HG03565 (cell line): ENCODE results near the gene KIF21A.

ENCODE experiments used
- ATAC-seq: cut with Tn5 transposase; IDR thresholded peaks from one replicate; pipeline ENCODE4 v1.9.1; 2021; ENCODE audit warnings: mild to moderate bottlenecking, moderate library complexity; ENCODE audit not compliant: unreplicated experiment

The KIF21A gene

GRCh38 chr12:39440101-39440500 is 2.8 kb downstream of the KIF21A start:
- ATAC-seq = no peak

DNA sequence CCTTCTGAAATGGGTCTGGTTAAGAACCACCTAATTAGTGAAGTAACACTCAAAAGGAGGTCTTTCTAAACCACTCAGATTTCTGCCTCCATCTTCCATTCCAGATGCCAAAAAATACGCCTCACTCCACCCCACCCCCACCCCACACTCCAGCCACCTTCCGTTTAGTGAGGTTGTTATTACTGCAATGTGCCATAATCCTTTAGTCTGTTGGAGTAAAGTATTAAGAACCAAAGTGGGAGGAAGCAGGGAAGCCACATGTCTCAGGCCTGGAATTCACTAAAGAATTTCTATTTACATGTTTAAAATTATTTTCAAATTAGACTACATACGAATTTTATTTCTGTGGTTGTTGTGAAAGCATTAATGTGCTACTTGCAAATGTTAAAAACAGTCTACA is 7.4 kb downstream of the KIF21A start:
- ATAC-seq = no peak

DNA sequence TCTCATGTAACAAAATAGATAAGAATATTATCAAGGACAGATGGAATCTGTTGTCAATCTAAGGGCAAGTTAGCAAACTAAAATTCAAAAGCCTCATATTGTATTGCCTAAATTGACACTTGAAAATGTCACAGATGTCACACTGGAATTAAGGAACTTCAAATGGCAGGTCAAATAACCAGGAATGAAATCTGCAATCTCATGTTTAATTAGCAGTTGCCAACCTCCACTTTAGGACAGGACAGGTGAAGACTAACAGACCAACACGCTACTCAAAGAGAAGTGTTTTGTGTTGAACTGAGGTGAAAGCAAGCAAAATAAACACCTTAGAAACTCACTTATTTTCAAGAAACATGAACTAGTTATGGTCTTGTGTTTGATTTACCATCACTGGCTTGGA is 11.1 kb downstream of the KIF21A start:
- no peak for ATAC-seq

DNA sequence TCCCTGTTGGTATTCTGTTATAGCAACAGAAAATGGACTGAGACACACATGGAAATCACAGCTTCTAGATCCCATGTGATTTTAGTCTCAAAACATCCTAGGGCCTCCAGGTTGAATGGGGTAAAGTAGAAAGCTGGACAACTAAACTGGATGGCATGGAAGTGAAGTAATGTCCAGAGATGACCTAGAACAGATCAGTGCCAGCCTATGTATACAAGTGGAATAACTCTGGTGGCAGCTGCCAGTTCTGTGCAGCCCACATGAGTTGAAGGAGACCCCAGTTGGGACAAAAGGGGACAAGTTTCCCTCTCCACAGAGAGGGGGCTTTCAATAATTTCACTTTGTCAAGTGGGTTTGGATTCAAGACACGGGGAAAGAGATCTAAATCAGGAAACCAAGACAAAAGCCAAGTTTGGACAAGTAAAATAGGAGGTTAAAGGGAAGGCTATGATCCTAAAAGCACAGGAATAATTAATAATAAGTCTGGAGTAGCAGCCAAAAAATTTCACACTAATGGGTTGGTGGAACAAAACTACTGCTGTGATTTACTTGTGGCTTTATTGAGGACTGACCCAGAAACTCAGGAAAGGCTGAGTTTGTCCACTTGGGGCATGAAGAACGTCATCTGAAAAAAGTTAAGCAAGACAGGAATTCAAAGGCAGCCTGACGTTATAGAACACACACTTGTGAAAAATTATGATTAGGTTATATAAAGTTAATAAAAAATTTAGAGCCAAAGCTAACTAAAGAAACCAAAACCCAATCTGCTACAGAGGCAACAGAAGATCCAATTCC is 11.7 kb downstream of the KIF21A start:
- no peak for ATAC-seq

- no peak for ATAC-seq
Observed at GRCh38 chr12:39429809-39430208, 13.1 kb downstream of the KIF21A start.

DNA sequence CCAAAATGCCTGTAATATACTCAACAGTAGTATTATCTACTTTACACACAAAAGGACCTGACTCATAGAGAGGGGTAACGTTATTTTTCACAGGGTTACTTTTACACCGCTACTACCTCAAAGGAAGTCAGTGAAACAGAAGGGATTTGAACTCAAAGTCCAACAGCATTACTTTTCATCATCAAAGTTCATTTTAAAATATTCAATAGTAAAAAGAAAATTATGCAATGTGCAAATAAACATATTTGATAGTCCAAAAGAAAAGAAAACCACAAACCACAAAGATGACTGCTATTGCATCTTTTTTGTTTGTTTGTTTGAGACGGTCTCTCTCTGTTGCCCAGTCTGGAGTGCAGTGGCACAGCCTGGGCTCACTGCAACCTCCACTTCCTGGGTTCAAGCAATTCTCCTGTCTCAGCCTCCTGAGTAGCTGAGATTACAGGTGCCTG is 15.5 kb downstream of the KIF21A start:
- no peak for ATAC-seq

DNA sequence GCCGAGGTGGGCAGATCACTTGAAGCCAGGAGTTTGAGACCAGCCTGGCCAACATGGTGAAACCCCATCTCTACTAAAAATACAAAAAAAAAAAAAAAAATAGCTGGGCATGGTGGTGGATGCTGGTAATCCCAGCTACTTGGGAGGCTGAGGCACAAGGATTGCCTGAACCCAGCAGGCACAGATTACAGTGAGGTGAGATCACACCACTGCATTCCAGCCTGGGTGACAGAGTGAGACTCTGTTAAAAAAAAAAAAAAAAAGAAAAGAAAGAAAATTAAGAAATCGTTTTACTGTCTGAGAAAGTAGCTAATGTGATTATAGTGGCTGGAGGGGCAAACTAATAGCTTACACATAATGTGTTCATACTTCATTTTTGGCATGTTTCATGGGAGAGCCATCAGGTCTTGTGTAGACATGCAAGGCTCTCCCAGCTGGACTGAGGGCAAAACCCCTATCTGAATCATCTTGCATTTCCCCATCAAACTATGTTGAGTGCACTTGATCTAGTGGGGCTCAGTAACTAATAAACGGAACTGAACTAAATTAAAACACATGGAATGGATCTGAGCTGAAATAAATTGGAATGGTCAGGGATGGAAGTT is 16.2 kb downstream of the KIF21A start:
- no peak for ATAC-seq

DNA sequence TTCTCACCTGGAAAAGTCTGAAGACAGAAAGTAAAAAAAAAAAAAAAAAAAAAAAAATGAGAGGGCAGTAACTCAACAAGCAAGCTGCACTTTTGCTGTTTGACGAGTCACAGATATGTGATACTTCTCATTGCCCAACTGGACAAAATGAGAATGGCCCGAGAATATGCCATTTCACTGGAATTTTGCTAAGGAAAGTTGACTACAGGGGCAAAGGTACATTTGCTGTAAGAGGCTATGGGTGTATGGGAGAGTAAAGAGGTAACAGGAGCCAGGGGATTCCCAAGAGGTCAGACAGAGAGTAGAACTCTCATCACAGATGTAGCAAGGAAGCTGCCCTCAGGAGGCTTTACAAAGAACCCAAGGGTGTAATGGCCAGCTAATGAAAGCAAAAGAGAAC is 22.9 kb downstream of the KIF21A start:
- ATAC-seq = no peak

DNA sequence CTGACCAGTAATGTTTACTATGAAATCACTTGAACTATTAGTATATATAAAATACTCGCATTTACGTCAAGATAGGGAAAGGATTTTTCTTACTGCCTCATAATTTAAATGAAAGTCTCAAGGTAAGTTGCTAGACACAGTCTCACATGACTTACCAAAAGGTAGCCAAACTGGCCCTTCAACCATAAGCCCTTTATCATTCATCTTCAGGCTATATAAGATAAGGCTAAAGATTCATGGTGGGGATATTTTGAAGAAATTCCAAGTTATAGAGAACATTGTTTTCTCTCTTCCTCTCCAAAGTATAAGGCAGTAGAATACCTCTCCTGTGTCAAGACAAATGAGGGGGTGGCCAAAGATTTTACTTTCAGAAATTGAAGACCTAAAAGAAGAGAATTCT is 23.4 kb downstream of the KIF21A start:
- ATAC-seq = no peak

GRCh38 chr12:39417916-39418315 is 25.0 kb downstream of the KIF21A start:
- ATAC-seq = no peak

DNA sequence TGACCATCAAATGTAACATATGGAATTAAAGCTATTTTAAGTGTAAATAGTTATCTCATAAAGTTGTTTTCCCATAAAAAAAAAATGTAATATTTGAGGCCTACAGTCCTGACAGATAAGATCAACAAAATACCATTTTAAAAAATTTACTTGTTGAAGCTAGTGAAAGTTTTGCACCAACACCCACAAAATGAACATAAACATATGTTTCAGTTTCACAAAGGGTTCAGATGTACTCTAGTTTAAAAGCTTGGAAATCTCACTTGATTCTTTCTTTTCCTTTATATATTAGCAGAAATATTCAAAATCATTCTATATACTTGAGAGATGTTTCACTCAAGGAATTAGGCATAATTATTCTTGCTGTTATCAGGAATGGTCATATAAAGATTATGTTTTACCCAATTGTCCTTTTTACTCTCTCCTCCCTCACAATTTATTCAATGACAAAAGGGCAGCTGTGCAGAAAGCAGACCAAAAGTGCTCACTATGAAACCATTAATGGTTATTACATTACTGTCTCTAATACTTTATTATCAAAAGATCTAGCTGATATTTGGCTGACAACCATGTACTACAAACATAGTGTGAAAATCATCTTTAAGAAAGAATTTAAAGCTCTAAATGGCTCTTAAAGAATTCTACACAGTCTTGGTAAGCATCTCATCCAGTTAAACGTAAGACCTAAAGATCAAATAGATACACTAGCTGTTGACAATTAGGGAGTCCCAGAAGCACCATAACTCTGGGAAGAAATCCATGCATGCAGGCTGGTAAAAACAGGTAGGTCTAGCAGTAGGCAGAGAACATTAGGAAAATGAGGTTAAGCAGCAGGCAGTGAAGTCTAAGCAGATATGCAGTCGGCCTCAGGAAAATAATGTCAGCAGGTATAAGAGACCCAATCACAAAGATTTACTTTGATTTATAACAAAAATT is 28.8 kb downstream of the KIF21A start:
- ATAC-seq = no peak

DNA sequence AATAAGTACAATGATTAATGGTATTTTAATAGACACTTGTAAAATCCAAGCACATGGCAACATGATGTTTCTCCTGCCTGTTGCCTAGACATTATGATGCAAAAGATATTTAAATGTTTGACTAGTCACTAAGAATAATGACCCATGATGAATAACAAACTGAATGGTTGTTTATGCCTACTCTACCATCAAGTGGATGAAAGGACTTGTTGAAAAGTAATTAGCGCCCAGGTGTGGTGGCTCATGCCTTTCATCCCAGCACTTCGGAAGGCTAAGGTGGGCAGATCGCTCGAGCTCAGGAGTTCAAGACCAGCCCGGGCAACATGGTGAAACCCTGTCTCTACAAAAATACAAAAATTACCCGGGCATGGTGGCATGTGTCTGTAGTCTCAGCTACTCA is 30.7 kb downstream of the KIF21A start:
- ATAC-seq = no peak

DNA sequence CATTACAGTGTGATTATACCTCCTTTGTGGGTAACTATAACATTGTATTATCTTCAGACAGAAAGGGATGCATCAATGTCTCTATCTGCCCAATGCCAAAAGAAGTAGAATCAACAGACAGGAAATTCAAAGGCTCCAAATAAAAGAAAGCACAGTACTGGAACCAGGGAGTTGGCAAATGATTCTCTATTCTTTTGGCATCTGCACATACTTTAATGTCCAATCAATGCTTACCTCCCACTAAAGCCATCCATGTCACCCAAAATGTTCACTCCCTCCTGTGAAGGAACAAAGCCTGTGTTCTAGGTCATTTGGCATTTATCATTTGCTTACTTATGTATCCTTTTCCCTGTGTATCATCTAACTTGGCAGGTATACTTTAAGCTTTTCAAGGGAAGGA is 36.7 kb downstream of the KIF21A start:
- ATAC-seq = no peak

GRCh38 chr12:39405580-39405979 is 37.3 kb downstream of the KIF21A start:
- ATAC-seq = no peak

DNA sequence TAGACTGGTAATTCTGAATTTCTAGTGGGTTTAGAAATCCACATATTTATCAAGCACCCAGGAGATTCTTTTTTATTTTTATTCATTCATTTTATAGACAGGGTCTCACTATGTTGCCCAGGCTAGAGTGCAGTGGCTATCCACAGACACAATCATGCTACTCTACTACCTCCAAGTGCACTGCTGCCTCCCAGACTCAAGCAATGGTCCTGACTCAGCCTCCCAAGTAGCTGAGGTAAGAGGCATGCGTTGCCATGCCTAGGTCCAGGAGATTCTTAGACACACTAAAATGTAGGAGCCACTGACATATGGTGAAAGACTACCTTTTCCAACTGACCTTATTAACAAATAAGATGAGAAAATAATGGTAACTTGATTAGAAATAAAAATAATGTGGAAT is 38.9 kb downstream of the KIF21A start:
- ATAC-seq = no peak

DNA sequence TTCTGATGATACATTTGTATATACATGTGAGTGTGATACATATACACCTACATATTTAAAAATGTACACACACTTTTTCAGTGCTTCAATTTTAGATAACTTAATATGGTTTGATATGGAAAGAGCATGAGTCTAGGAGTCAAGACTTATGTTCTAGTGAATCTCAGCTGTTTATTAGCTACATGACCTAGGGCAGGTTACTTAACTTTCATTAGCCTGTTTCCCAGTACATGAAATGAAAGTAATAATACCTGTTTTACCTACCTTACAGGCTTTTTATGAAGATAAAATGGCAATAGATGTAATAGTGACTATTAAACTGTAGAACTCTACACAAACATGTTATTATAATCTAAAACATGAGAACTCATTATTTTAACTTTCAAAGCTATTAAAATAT is 39.5 kb downstream of the KIF21A start:
- no peak for ATAC-seq

GRCh38 chr12:39402922-39403321 is 40.0 kb downstream of the KIF21A start:
- no peak for ATAC-seq

- ATAC-seq = no peak
Observed at GRCh38 chr12:39401459-39401858, 41.5 kb downstream of the KIF21A start.

- ATAC-seq = no peak
Observed at GRCh38 chr12:39395866-39396265, 47.1 kb downstream of the KIF21A start.

- no peak for ATAC-seq
Observed at GRCh38 chr12:39393890-39394289, 49.0 kb downstream of the KIF21A start.

DNA sequence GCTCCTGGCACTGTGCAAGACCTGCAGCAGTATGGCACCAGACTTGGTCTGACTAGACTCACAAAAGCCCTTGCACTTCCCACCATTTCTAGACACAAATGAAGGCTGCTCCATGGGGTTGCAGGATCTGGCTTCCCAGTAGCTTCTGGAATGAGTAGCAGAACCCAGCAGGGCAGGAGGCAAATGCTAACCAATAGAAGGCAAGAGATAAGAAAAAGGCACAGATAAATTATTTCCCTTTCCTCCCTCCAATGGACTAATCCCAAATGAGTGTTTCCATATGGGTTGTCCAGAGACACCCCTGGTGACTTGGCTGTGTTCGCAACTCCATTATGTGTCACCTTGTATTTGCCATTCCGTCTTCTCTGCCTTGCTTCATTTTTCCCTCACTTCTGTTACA is 49.7 kb downstream of the KIF21A start:
- ATAC-seq = no peak
